ENCODE data around the gene DPP4. TPM values are rescaled to one million over a fixed set of nuclear protein-coding genes. Genes with fewer than 3 reads are reported as not detected.

The DPP4 gene
- total and polyA plus RNA-seq, 2 experiments from 2014 or later, result 1.5 to 2.8 TPM

DNA sequence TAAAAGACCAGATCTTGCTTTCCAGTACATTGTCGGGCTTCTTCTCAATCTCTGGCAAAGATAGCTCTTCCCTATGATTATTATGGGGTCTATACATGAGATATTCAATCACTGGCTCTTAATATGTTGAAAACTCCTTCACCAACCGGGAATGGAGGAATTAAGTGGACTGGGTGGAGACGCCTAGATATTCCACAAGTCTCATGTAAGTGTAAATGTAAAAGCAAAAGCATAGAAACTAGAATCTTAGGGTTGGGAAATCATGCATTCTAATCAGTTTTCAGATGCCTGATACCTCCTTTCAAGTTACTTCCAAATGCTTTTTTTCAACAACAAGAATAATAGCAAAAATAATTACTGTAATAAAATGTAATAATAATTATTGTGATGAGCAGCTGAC, 38.0 kb downstream of the DPP4 start:
- Histone ChIP-seq H3K4me1 (ENCODE audit: insufficient read depth) (peaks cover 31% of the 10 kb centered on the region), H3K4me3 (no peak overlapping the region), H3F3A (replicated peaks; ENCODE audit: low read depth) (no peaks in the 10 kb centered on the region), H2AFZ (no peak overlapping the region), H3K36me3 (ENCODE audit: insufficient read depth) (no peaks in the 10 kb centered on the region), H4K20me1 (replicated peaks; ENCODE audit: insufficient read depth) (no peaks in the 10 kb centered on the region), H3K27ac (ENCODE audit: low read depth) (no peak overlapping the region), H3K27me3 (ENCODE audit: insufficient read depth) (no peaks in the 10 kb centered on the region), H3K79me2 (replicated peaks; ENCODE audit: insufficient read depth) (no peaks in the 10 kb centered on the region), H3K4me2 (no peak overlapping the region), H3K9me2 (ENCODE audit: insufficient read depth) (no peaks in the 10 kb centered on the region; the same call in 1 of the 2 replicates)
- TF ChIP-seq, protein P1, sequence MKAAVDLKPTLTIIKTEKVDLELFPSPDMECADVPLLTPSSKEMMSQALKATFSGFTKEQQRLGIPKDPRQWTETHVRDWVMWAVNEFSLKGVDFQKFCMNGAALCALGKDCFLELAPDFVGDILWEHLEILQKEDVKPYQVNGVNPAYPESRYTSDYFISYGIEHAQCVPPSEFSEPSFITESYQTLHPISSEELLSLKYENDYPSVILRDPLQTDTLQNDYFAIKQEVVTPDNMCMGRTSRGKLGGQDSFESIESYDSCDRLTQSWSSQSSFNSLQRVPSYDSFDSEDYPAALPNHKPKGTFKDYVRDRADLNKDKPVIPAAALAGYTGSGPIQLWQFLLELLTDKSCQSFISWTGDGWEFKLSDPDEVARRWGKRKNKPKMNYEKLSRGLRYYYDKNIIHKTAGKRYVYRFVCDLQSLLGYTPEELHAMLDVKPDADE (IDR thresholded peaks at IDR 0.05), result no peak
- TF ChIP-seq ZNF331 (CRISPR knock-in tag; IDR thresholded peaks at IDR 0.05; ENCODE audit: low read depth), result no peak
- no peak for TF ChIP-seq POLR2AphosphoS5 (IDR thresholded peaks at IDR 0.05; ENCODE audit: low read depth)
- H3K4me1 Mint-ChIP-seq, result peaks cover 29% of the 10 kb centered on the region
- peaks cover 3% of the 10 kb centered on the region for H3K27me3 Mint-ChIP-seq (ENCODE audit: insufficient read depth, low read depth, poor library complexity)
- no peak overlapping the region for H3K4me3 Mint-ChIP-seq
- H3K27ac Mint-ChIP-seq, result 0 out of 2 replicates have a peak overlapping the region, but pooled peaks have one; percentile 1
- 0 out of 3 replicates have a peak, but pooled peaks cover 3% of the 10 kb centered on the region for H3K36me3 Mint-ChIP-seq (ENCODE audit: low read depth)
- ATAC-seq (no peak), DNase-seq (ENCODE audit: low spot score) (no peak)
- no peaks in the 10 kb centered on the region; the same call in 2 of the 3 replicates for H3K9me3 Mint-ChIP-seq

DNA sequence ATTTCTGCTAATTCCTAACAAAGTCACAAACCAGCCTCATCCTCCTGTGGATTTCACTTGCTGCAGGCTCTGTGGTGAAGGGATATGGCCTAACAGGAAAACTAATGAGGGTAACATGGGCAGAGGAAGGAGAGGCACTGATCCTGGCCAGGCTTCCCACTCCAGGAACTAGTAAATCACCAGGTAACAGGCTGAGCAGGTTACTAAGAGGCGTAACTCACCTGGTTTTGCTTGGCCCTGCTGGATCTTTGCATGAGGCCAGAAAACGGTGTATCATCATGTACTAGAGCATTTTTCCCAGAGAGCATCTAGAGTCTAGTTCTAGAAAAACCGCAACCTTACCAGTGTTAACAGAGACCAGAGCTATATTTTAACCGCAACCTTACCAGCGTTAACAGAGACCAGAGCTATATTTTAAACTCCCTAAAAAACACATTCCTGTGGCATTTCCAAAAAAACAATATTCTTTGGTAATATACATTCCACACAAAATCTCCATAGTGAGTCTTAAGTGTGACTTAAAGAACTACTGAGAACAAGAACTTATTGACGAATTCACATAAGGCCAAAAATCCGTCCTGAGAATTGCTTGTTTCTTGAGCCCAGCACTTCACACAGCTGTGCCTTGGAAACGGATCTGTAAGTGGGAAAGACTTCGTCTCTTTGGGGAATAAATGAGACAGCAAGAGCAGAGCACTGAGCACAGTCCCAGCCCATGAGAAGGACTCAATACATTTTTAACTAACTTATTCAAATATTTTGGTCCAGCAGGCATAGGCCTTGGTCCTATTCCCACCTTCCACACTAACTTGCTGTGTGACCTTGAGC, 43.4 kb downstream of the DPP4 start:
- H3K9me2 ChIP-seq (ENCODE audit: insufficient read depth), result no peaks in the 10 kb centered on the region; the same call in 1 of the 2 replicates
- no peaks in the 10 kb centered on the region for H4K20me1 ChIP-seq (replicated peaks; ENCODE audit: insufficient read depth)
- H3K4me3 Mint-ChIP-seq, result no peak overlapping the region
- H3K27me3 ChIP-seq (ENCODE audit: insufficient read depth), result no peaks in the 10 kb centered on the region
- no peak overlapping the region for H3K27ac Mint-ChIP-seq
- no peak overlapping the region for H3K4me2 ChIP-seq
- peaks cover 13% of the 10 kb centered on the region for H3K4me1 Mint-ChIP-seq
- H3K4me1 ChIP-seq (ENCODE audit: insufficient read depth), result peaks cover 9% of the 10 kb centered on the region; the same call in 1 of the 2 replicates
- DNase-seq (ENCODE audit: low spot score) (no peak), ATAC-seq (no peak)
- no peak overlapping the region for H3K27ac ChIP-seq (ENCODE audit: low read depth)
- H3K4me3 ChIP-seq, result no peak overlapping the region
- no peak overlapping the region for H2AFZ ChIP-seq
- H3F3A ChIP-seq (replicated peaks; ENCODE audit: low read depth), result no peaks in the 10 kb centered on the region
- TF ChIP-seq, protein P2, sequence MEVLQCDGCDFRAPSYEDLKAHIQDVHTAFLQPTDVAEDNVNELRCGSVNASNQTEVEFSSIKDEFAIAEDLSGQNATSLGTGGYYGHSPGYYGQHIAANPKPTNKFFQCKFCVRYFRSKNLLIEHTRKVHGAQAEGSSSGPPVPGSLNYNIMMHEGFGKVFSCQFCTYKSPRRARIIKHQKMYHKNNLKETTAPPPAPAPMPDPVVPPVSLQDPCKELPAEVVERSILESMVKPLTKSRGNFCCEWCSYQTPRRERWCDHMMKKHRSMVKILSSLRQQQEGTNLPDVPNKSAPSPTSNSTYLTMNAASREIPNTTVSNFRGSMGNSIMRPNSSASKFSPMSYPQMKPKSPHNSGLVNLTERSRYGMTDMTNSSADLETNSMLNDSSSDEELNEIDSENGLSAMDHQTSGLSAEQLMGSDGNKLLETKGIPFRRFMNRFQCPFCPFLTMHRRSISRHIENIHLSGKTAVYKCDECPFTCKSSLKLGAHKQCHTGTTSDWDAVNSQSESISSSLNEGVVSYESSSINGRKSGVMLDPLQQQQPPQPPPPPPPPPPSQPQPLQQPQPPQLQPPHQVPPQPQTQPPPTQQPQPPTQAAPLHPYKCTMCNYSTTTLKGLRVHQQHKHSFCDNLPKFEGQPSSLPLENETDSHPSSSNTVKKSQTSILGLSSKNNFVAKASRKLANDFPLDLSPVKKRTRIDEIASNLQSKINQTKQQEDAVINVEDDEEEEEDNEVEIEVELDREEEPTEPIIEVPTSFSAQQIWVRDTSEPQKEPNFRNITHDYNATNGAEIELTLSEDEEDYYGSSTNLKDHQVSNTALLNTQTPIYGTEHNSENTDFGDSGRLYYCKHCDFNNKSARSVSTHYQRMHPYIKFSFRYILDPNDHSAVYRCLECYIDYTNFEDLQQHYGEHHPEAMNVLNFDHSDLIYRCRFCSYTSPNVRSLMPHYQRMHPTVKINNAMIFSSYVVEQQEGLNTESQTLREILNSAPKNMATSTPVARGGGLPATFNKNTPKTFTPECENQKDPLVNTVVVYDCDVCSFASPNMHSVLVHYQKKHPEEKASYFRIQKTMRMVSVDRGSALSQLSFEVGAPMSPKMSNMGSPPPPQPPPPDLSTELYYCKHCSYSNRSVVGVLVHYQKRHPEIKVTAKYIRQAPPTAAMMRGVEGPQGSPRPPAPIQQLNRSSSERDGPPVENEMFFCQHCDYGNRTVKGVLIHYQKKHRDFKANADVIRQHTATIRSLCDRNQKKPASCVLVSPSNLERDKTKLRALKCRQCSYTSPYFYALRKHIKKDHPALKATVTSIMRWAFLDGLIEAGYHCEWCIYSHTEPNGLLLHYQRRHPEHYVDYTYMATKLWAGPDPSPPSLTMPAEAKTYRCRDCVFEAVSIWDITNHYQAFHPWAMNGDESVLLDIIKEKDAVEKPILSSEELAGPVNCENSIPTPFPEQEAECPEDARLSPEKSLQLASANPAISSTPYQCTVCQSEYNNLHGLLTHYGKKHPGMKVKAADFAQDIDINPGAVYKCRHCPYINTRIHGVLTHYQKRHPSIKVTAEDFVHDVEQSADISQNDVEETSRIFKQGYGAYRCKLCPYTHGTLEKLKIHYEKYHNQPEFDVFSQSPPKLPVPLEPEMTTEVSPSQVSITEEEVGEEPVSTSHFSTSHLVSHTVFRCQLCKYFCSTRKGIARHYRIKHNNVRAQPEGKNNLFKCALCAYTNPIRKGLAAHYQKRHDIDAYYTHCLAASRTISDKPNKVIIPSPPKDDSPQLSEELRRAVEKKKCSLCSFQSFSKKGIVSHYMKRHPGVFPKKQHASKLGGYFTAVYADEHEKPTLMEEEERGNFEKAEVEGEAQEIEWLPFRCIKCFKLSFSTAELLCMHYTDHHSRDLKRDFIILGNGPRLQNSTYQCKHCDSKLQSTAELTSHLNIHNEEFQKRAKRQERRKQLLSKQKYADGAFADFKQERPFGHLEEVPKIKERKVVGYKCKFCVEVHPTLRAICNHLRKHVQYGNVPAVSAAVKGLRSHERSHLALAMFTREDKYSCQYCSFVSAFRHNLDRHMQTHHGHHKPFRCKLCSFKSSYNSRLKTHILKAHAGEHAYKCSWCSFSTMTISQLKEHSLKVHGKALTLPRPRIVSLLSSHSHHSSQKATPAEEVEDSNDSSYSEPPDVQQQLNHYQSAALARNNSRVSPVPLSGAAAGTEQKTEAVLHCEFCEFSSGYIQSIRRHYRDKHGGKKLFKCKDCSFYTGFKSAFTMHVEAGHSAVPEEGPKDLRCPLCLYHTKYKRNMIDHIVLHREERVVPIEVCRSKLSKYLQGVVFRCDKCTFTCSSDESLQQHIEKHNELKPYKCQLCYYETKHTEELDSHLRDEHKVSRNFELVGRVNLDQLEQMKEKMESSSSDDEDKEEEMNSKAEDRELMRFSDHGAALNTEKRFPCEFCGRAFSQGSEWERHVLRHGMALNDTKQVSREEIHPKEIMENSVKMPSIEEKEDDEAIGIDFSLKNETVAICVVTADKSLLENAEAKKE (CRISPR knock-in tag; IDR thresholded peaks at IDR 0.05), result no peak
- no peak for TF ChIP-seq NANOG (IDR thresholded peaks at IDR 0.05; ENCODE audit: borderline replicate concordance)
- TF ChIP-seq, protein P1 (IDR thresholded peaks at IDR 0.05), result no peak
- TF ChIP-seq, protein P3, sequence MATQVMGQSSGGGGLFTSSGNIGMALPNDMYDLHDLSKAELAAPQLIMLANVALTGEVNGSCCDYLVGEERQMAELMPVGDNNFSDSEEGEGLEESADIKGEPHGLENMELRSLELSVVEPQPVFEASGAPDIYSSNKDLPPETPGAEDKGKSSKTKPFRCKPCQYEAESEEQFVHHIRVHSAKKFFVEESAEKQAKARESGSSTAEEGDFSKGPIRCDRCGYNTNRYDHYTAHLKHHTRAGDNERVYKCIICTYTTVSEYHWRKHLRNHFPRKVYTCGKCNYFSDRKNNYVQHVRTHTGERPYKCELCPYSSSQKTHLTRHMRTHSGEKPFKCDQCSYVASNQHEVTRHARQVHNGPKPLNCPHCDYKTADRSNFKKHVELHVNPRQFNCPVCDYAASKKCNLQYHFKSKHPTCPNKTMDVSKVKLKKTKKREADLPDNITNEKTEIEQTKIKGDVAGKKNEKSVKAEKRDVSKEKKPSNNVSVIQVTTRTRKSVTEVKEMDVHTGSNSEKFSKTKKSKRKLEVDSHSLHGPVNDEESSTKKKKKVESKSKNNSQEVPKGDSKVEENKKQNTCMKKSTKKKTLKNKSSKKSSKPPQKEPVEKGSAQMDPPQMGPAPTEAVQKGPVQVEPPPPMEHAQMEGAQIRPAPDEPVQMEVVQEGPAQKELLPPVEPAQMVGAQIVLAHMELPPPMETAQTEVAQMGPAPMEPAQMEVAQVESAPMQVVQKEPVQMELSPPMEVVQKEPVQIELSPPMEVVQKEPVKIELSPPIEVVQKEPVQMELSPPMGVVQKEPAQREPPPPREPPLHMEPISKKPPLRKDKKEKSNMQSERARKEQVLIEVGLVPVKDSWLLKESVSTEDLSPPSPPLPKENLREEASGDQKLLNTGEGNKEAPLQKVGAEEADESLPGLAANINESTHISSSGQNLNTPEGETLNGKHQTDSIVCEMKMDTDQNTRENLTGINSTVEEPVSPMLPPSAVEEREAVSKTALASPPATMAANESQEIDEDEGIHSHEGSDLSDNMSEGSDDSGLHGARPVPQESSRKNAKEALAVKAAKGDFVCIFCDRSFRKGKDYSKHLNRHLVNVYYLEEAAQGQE (IDR thresholded peaks at IDR 0.05; ENCODE audit: unreplicated experiment), result no peak
- peaks cover 4% of the 10 kb centered on the region for H3K27me3 Mint-ChIP-seq (ENCODE audit: insufficient read depth, low read depth, poor library complexity)
- H3K9me3 Mint-ChIP-seq, result no peaks in the 10 kb centered on the region; the same call in 2 of the 3 replicates
- H3K36me3 ChIP-seq (ENCODE audit: insufficient read depth), result no peaks in the 10 kb centered on the region
- H3K36me3 Mint-ChIP-seq (ENCODE audit: low read depth), result 0 out of 3 replicates have a peak, but pooled peaks cover 3% of the 10 kb centered on the region
- no peaks in the 10 kb centered on the region for H3K79me2 ChIP-seq (replicated peaks; ENCODE audit: insufficient read depth)

Data from GM23338 (cell line).